Measurements from ENCODE around the gene DYDC2.

Gene DYDC2

GRCh38 chr10:80373502-80373901 is 16.9 kb downstream of the DYDC2 start:
- TF ChIP-seq ZFP3 (CRISPR knock-in tag; IDR thresholded peaks at IDR 0.05) (no peak), ARNTL (CRISPR knock-in tag; IDR thresholded peaks at IDR 0.05; ENCODE audit: borderline replicate concordance, low read depth) (no peak)
- ATAC-seq, result no peak

- no peak for TF ChIP-seq PPARA (CRISPR knock-in tag; IDR thresholded peaks at IDR 0.05; ENCODE audit: borderline replicate concordance)
- TF ChIP-seq ZFP3 (CRISPR knock-in tag; IDR thresholded peaks at IDR 0.05), result no peak
- no peak for TF ChIP-seq ISL1 (CRISPR knock-in tag; IDR thresholded peaks at IDR 0.05)
- no peak for TF ChIP-seq ZC3H10 (CRISPR knock-in tag; IDR thresholded peaks at IDR 0.05)
- no peak for TF ChIP-seq ZNF8 (CRISPR knock-in tag; IDR thresholded peaks at IDR 0.05)
- no peak for TF ChIP-seq GLIS3 (CRISPR knock-in tag; IDR thresholded peaks at IDR 0.05)
- TF ChIP-seq OSR1 (CRISPR knock-in tag; IDR thresholded peaks at IDR 0.05), result no peak
- no peak for TF ChIP-seq POU6F1 (CRISPR knock-in tag; IDR thresholded peaks at IDR 0.05; ENCODE audit: borderline replicate concordance, low read depth)
- TF ChIP-seq CREB5 (CRISPR knock-in tag; IDR thresholded peaks at IDR 0.05; ENCODE audit: low read depth), result no peak
- TF ChIP-seq RARB (CRISPR knock-in tag; IDR thresholded peaks at IDR 0.05), result no peak
- no peak for TF ChIP-seq CSRNP3 (CRISPR knock-in tag; IDR thresholded peaks at IDR 0.05)
- no peak for ATAC-seq
Observed at GRCh38 chr10:80379701-80380100, 23.1 kb downstream of the DYDC2 start.

GRCh38 chr10:80380185-80380584 is 23.6 kb downstream of the DYDC2 start:
- no peak for ATAC-seq
- TF ChIP-seq ESRRG (CRISPR knock-in tag; IDR thresholded peaks at IDR 0.05) (no peak), OSR1 (CRISPR knock-in tag; IDR thresholded peaks at IDR 0.05) (no peak), ZNF565 (CRISPR knock-in tag; conservative IDR thresholded peaks at IDR 0.05; ENCODE audit: low read depth) (no peak), TCF4 (CRISPR knock-in tag; IDR thresholded peaks at IDR 0.05; ENCODE audit: borderline replicate concordance) (no peak), TOX (CRISPR knock-in tag; IDR thresholded peaks at IDR 0.05; ENCODE audit: borderline replicate concordance) (no peak), ISL1 (CRISPR knock-in tag; IDR thresholded peaks at IDR 0.05) (no peak), CSDC2 (CRISPR knock-in tag; IDR thresholded peaks at IDR 0.05) (no peak), ZC3H10 (CRISPR knock-in tag; IDR thresholded peaks at IDR 0.05) (no peak), CREB5 (CRISPR knock-in tag; IDR thresholded peaks at IDR 0.05; ENCODE audit: low read depth) (no peak), ZNF8 (CRISPR knock-in tag; IDR thresholded peaks at IDR 0.05) (no peak), ZNF70 (CRISPR knock-in tag; IDR thresholded peaks at IDR 0.05) (no peak), GLIS3 (CRISPR knock-in tag; IDR thresholded peaks at IDR 0.05) (no peak), ARNTL (CRISPR knock-in tag; IDR thresholded peaks at IDR 0.05; ENCODE audit: borderline replicate concordance, low read depth) (no peak), SNAI2 (CRISPR knock-in tag; IDR thresholded peaks at IDR 0.05) (no peak), POU6F1 (CRISPR knock-in tag; IDR thresholded peaks at IDR 0.05; ENCODE audit: borderline replicate concordance, low read depth) (no peak)

GRCh38 chr10:80382989-80383388 is 26.4 kb downstream of the DYDC2 start:
- peak; percentile 63 for ATAC-seq
- no peak for TF ChIP-seq ISL1 (CRISPR knock-in tag; IDR thresholded peaks at IDR 0.05)
- TF ChIP-seq ZC3H10 (CRISPR knock-in tag; IDR thresholded peaks at IDR 0.05), result no peak
- no peak for TF ChIP-seq CSDC2 (CRISPR knock-in tag; IDR thresholded peaks at IDR 0.05)
- TF ChIP-seq PPARA (CRISPR knock-in tag; IDR thresholded peaks at IDR 0.05; ENCODE audit: borderline replicate concordance), result no peak
- TF ChIP-seq ZNF8 (CRISPR knock-in tag; IDR thresholded peaks at IDR 0.05), result no peak
- no peak for TF ChIP-seq TCF4 (CRISPR knock-in tag; IDR thresholded peaks at IDR 0.05; ENCODE audit: borderline replicate concordance)
- TF ChIP-seq ZNF565 (CRISPR knock-in tag; conservative IDR thresholded peaks at IDR 0.05; ENCODE audit: low read depth), result no peak
- no peak for TF ChIP-seq SNAI2 (CRISPR knock-in tag; IDR thresholded peaks at IDR 0.05)
- TF ChIP-seq GLIS3 (CRISPR knock-in tag; IDR thresholded peaks at IDR 0.05), result no peak
- TF ChIP-seq ESRRG (CRISPR knock-in tag; IDR thresholded peaks at IDR 0.05), result no peak
- TF ChIP-seq POU6F1 (CRISPR knock-in tag; IDR thresholded peaks at IDR 0.05; ENCODE audit: borderline replicate concordance, low read depth), result no peak
- no peak for TF ChIP-seq PATZ1 (CRISPR knock-in tag; IDR thresholded peaks at IDR 0.05; ENCODE audit: borderline replicate concordance)
- TF ChIP-seq TOX (CRISPR knock-in tag; IDR thresholded peaks at IDR 0.05; ENCODE audit: borderline replicate concordance), result no peak
